H1 (cell line): ENCODE measurements around the gene RGS3. TPM values are rescaled to one million over a fixed set of nuclear protein-coding genes. Genes with fewer than 3 reads are reported as not detected.

Source experiments
- CTCF ChIA-PET: fragments of 300-600 bp; sonication (Branson Sonifier 250); formaldehyde crosslinking; loops from one replicate; lab custom pipeline; 2021; ENCODE audit not compliant: partially characterized antibody; lab: Charles Lee
- POLR2A ChIA-PET: fragments of 300-600 bp; sonication (Branson Sonifier 250); formaldehyde crosslinking; loops from one replicate; lab custom pipeline; 2021; ENCODE audit warnings: inconsistent platforms; ENCODE audit not compliant: partially characterized antibody; lab: Charles Lee
- DNase-seq, 2 experiments: peaks; one replicate each; pipeline versions ENCODE4 v3.0.0 to v3.0.0-alpha.2; 2010 to 2022; ENCODE audit warnings: low spot score in 2 of 2, low read depth in 1 of 2, mixed read lengths in 1 of 2
- FAIRE-seq: peaks from 2 replicates; lab custom pipeline; 2011; peaks lifted over from hg19 to GRCh38; lab: Jason Lieb, UNC
- H2AFZ ChIP-seq: 2 replicates; pipeline ENCODE4 v1.8.1; 2012; ENCODE audit warnings: low read length, inconsistent platforms
- H2AK5ac ChIP-seq: 2 replicates; pipeline ENCODE4 v1.6.1; 2013; ENCODE audit warnings: low read depth, low read length
- H2BK120ac ChIP-seq: replicated peaks from 2 replicates; pipeline ENCODE3; 2013; ENCODE audit warnings: low read depth, low read length, inconsistent platforms
- H2BK12ac ChIP-seq: 2 replicates; pipeline ENCODE4 v1.6.1; 2013; ENCODE audit warnings: low read depth, low read length
- H2BK15ac ChIP-seq: 2 replicates; pipeline ENCODE4 v1.6.1; 2013; ENCODE audit warnings: low read length
- H2BK20ac ChIP-seq: 2 replicates; pipeline ENCODE4 v1.6.1; 2013; ENCODE audit warnings: low read length
- H2BK5ac ChIP-seq: 2 replicates; pipeline ENCODE4 v1.6.1; 2013; ENCODE audit warnings: low read depth, low read length
- H3K14ac ChIP-seq: 2 replicates; pipeline ENCODE4 v1.6.1; 2013; ENCODE audit warnings: inconsistent platforms; ENCODE audit not compliant: insufficient read length
- H3K18ac ChIP-seq: 2 replicates; pipeline ENCODE4 v1.6.1; 2013; ENCODE audit warnings: low read length; ENCODE audit errors: extremely low read depth
- H3K23ac ChIP-seq: 2 replicates; pipeline ENCODE4 v1.6.1; 2013; ENCODE audit warnings: inconsistent platforms; ENCODE audit not compliant: insufficient read length
- H3K23me2 ChIP-seq: 2 replicates; pipeline ENCODE4 v1.6.1; 2013; ENCODE audit warnings: low read depth, low read length
- H3K27ac ChIP-seq: 2 replicates; pipeline ENCODE4 v1.6.1; 2011; ENCODE audit warnings: low read depth, low read length, inconsistent platforms
- H3K27me3 ChIP-seq, 4 experiments: replicated peaks in 1 of 4; 1 replicate in 1 of 4; 2 replicates in 3 of 4; pipeline versions ENCODE4 v1.6.1 to v1.8.1; 2011 to 2013; ENCODE audit warnings: low read length in 3 of 4, mild to moderate bottlenecking in 3 of 4, inconsistent platforms in 2 of 4, mixed read lengths in 2 of 4, moderate library complexity in 1 of 4; ENCODE audit not compliant: control insufficient read depth in 3 of 4, insufficient read depth in 3 of 4; ENCODE audit errors: extremely low read depth in 1 of 4
- H3K36me3 ChIP-seq, 4 experiments: 2 replicates each; pipeline versions ENCODE4 v1.6.1 to v1.8.1; 2011 to 2013; ENCODE audit warnings: mild to moderate bottlenecking in 4 of 4, low read length in 3 of 4, moderate library complexity in 2 of 4, control low read depth in 1 of 4, inconsistent platforms in 1 of 4; ENCODE audit not compliant: insufficient read depth in 4 of 4, control insufficient read depth in 2 of 4
- H3K4ac ChIP-seq: replicated peaks from 2 replicates; pipeline ENCODE3; 2013; ENCODE audit warnings: low read length, low read depth, mixed read lengths, inconsistent platforms; ENCODE audit not compliant: insufficient read length
- H3K4me1 ChIP-seq, 4 experiments: replicated peaks in 1 of 4; 1 replicate in 1 of 4; 2 replicates in 3 of 4; pipeline versions ENCODE4 v1.6.1 to v1.8.1; 2011 to 2013; ENCODE audit warnings: low read length in 3 of 4, inconsistent platforms in 2 of 4, mixed read lengths in 1 of 4; ENCODE audit not compliant: insufficient read depth in 4 of 4, control insufficient read depth in 3 of 4
- H3K4me2 ChIP-seq, 2 experiments: 2 replicates each; pipeline versions ENCODE4 v1.6.1 to v1.8.1; 2011 to 2013; ENCODE audit warnings: low read depth in 2 of 2, low read length in 2 of 2, control low read depth in 1 of 2, inconsistent platforms in 1 of 2, mild to moderate bottlenecking in 1 of 2; ENCODE audit not compliant: insufficient read depth in 1 of 2
- H3K4me3 ChIP-seq, 4 experiments: fragments of 200-600, 300-600 bp in 1 of 4; sonication (generic), shearing (Covaris generic), sonication (Bioruptor Twin) in 1 of 4; 2 replicates each; pipeline versions ENCODE4 v1.5.1 to v1.8.1; 2011 to 2016; ENCODE audit warnings: low read length in 4 of 4, low read depth in 3 of 4, control low read depth in 2 of 4, inconsistent platforms in 2 of 4, mild to moderate bottlenecking in 2 of 4, mixed read lengths in 1 of 4, moderate library complexity in 1 of 4; ENCODE audit not compliant: insufficient read depth in 2 of 4; ENCODE audit errors: extremely low read depth in 1 of 4
- H3K56ac ChIP-seq: replicated peaks from 2 replicates; pipeline ENCODE3; 2013; ENCODE audit warnings: low read depth, mild to moderate bottlenecking, mixed read lengths, low read length, inconsistent platforms; ENCODE audit not compliant: insufficient read length
- H3K79me1 ChIP-seq: 2 replicates; pipeline ENCODE4 v1.6.1; 2013; ENCODE audit warnings: low read depth, low read length, control low read depth
- H3K79me2 ChIP-seq, 2 experiments: 2 replicates each; pipeline versions ENCODE4 v1.6.1 to v1.8.1; 2012 to 2013; ENCODE audit warnings: low read length in 2 of 2, mild to moderate bottlenecking in 2 of 2, inconsistent platforms in 1 of 2; ENCODE audit not compliant: insufficient read depth in 2 of 2, control insufficient read depth in 1 of 2
- H3K9ac ChIP-seq, 4 experiments: replicated peaks in 1 of 4; 1 replicate in 1 of 4; 2 replicates in 3 of 4; pipeline versions ENCODE4 v1.6.1 to v1.8.1; 2011 to 2013; ENCODE audit warnings: low read depth in 3 of 4, low read length in 3 of 4, control low read depth in 2 of 4, mild to moderate bottlenecking in 2 of 4, moderate library complexity in 2 of 4, inconsistent platforms in 1 of 4; ENCODE audit errors: extremely low read depth in 1 of 4
- H3K9me3 ChIP-seq, 2 experiments: 2 replicates each; pipeline versions ENCODE4 v1.6.1 to v1.8.1; 2012 to 2013; ENCODE audit warnings: mild to moderate bottlenecking in 2 of 2, moderate library complexity in 2 of 2, control low read depth in 1 of 2, inconsistent platforms in 1 of 2, low read depth in 1 of 2, low read length in 1 of 2, mixed read lengths in 1 of 2; ENCODE audit not compliant: insufficient read depth in 2 of 2
- H4K20me1 ChIP-seq, 2 experiments: replicated peaks in 1 of 2; 2 replicates each; pipeline versions ENCODE3 to v1.8.1; 2011 to 2013; ENCODE audit warnings: inconsistent platforms in 2 of 2, low read length in 2 of 2, mild to moderate bottlenecking in 1 of 2; ENCODE audit not compliant: insufficient read depth in 2 of 2, control insufficient read depth in 1 of 2
- H4K5ac ChIP-seq: 2 replicates; pipeline ENCODE4 v1.6.1; 2013; ENCODE audit warnings: low read length, low read depth, mixed read lengths, inconsistent platforms; ENCODE audit not compliant: insufficient read length
- H4K8ac ChIP-seq: 2 replicates; pipeline ENCODE4 v1.8.0; 2013; ENCODE audit warnings: mild to moderate bottlenecking, moderate library complexity, low read length, inconsistent platforms; ENCODE audit not compliant: insufficient read depth; ENCODE audit errors: extremely low read depth
- H4K91ac ChIP-seq: replicated peaks from 2 replicates; pipeline ENCODE3; 2013; ENCODE audit warnings: low read length, mixed read lengths, inconsistent platforms; ENCODE audit not compliant: insufficient read length
- BACH1 ChIP-seq: IDR thresholded peaks from 2 replicates; pipeline ENCODE4 v1.6.1; 2012; ENCODE audit warnings: low read length, improper control_type of control experiment
- BCL11A ChIP-seq, 2 experiments: IDR thresholded peaks; one replicate each; pipeline ENCODE4 v1.6.1; 2011; ENCODE audit warnings: low read depth in 2 of 2, low read length in 2 of 2, mild to moderate bottlenecking in 2 of 2
- KDM4A ChIP-seq: IDR thresholded peaks from one replicate; pipeline ENCODE4 v1.7.1; 2012; ENCODE audit warnings: low read depth, mild to moderate bottlenecking, moderate library complexity, low read length, inconsistent platforms; ENCODE audit not compliant: severe bottlenecking
- KDM5A ChIP-seq: fragments of 200-600 bp; IDR thresholded peaks from 2 replicates; pipeline ENCODE4 v1.7.1; 2012; ENCODE audit warnings: mild to moderate bottlenecking, low read length, inconsistent platforms, mixed read lengths
- MAFK ChIP-seq: IDR thresholded peaks from 2 replicates; pipeline ENCODE4 v1.6.1; 2012; ENCODE audit warnings: low read depth, mild to moderate bottlenecking, improper control_type of control experiment, low read length
- NRF1 ChIP-seq: IDR thresholded peaks from 2 replicates; pipeline ENCODE4 v1.6.1; 2011; ENCODE audit warnings: mild to moderate bottlenecking, low read depth, low read length, improper control_type of control experiment
- RAD21 ChIP-seq, 2 experiments: IDR thresholded peaks in 1 of 2; conservative IDR thresholded peaks in 1 of 2; 2 replicates each; pipeline ENCODE4 v1.6.1; 2011; ENCODE audit warnings: low read depth in 2 of 2, low read length in 2 of 2, improper control_type of control experiment in 1 of 2, inconsistent platforms in 1 of 2, mild to moderate bottlenecking in 1 of 2, moderate library complexity in 1 of 2
- RBBP5 ChIP-seq: IDR thresholded peaks from 2 replicates; pipeline ENCODE4 v1.7.1; 2012; ENCODE audit warnings: low read depth, mild to moderate bottlenecking, inconsistent platforms, low read length, moderate library complexity, borderline replicate concordance
- SIX5 ChIP-seq: IDR thresholded peaks from 2 replicates; pipeline ENCODE4 v1.6.1; 2011; ENCODE audit warnings: mild to moderate bottlenecking, low read depth, low read length
- TAF1 ChIP-seq: IDR thresholded peaks from 2 replicates; pipeline ENCODE4 v1.6.1; 2011; ENCODE audit warnings: mild to moderate bottlenecking, low read depth, low read length
- TBP ChIP-seq: IDR thresholded peaks from 2 replicates; pipeline ENCODE4 v1.6.1; 2011; ENCODE audit warnings: low read depth, low read length, improper control_type of control experiment
- WGBS, 2 experiments: shearing (Covaris generic) in 1 of 2; methylation state at CpG; one replicate each; pipeline versions ENCODE4 v1.1.6 to v1.1.7; 2013 to 2015; ENCODE audit warnings: low lambda C conversion rate in 2 of 2, mixed read lengths in 2 of 2, inconsistent platforms in 1 of 2, low coverage in 1 of 2, missing lambda C conversion rate in 1 of 2; ENCODE audit not compliant: insufficient replicate concordance in 2 of 2, insufficient coverage in 1 of 2, insufficient read length in 1 of 2; ENCODE audit errors: extremely low coverage in 1 of 2, missing lambda C conversion rate in 1 of 2; 5-methylcytosine and 5-hydroxymethylcytosine counted together
- polyA plus RNA-seq, 7 experiments: library from polyadenylated mRNA; depleted of rRNA in 3 of 7; stranded (reverse) in 5 of 7; unstranded in 2 of 7; fragments of >200 nt in 5 of 7; fragments of 200-250 nt in 2 of 7; gene quantifications; 1 replicate in 5 of 7; 2 replicates in 1 of 7; 4 replicates in 1 of 7; pipeline versions ENCODE4 v1.2.1 to v1.2.3, GENCODE V29; 2011 to 2013; ENCODE audit warnings: missing spikeins in 2 of 7, mixed read lengths in 2 of 7
- total RNA-seq: library from RNA; stranded (reverse); fragmentation: NEBNext Ultra II Directional; extraction: Animal tissue kit (Norgen Biotek cat#: 25700); gene quantifications from 2 replicates; pipeline ENCODE4 v1.2.1, GENCODE V29; 2021

RGS3 gene
- total and polyA plus RNA-seq, 2 of the 8 experiments (the other 6 are each of a cell fraction or from before 2014, with no cell fraction given) = 12.6 to 18.2 TPM

GRCh38 chr9:113481176-113481787 lies 17.8 kb downstream of the RGS3 start:
- H4K5ac ChIP-seq = no peak overlapping the region
- H2BK5ac ChIP-seq = no peak overlapping the region
- H2BK20ac ChIP-seq = no peak overlapping the region
- no peak overlapping the region for H3K27ac ChIP-seq
- H4K8ac ChIP-seq = no peak overlapping the region
- H4K91ac ChIP-seq = no peak overlapping the region
- no peak overlapping the region for H3K18ac ChIP-seq
- no peak for FAIRE-seq
- H3K79me1 ChIP-seq = no peaks in the 10 kb centered on the region
- no peak overlapping the region for H2AFZ ChIP-seq
- no peak overlapping the region for H3K4ac ChIP-seq
- no peak overlapping the region for H3K23ac ChIP-seq
- TF ChIP-seq SIX5 = no peak
- no peak for TF ChIP-seq TAF1
- no peak for TF ChIP-seq RBBP5
- TF ChIP-seq KDM5A = no peak
- TF ChIP-seq NRF1 = no peak
- no peak for TF ChIP-seq RAD21 (IDR thresholded peaks at IDR 0.05 in 1 of 2, conservative IDR thresholded peaks at IDR 0.05 in 1 of 2; ENCODE audit: low read depth in 2 of 2, low read length in 2 of 2)
- no peak for TF ChIP-seq BCL11A (IDR thresholded peaks at IDR 0.05; ENCODE audit: low read depth in 2 of 2, low read length in 2 of 2)
- no peak for TF ChIP-seq TBP
- TF ChIP-seq BACH1 = no peak
- no peak for TF ChIP-seq KDM4A
- no peak for TF ChIP-seq MAFK
- H3K4me1 ChIP-seq = peaks cover 0 to 5% (median 2%) of the 10 kb centered on the region in 4 experiments; a peak in 3 of 7 replicates
- H3K36me3 ChIP-seq = no peaks in the 10 kb centered on the region
- H3K27me3 ChIP-seq = no peaks in the 10 kb centered on the region
- no peak overlapping the region for H2BK15ac ChIP-seq
- H3K56ac ChIP-seq = no peak overlapping the region
- 0 out of 2 replicates have a peak overlapping the region, but pooled peaks have one; percentile 39 for H2AK5ac ChIP-seq
- H3K79me2 ChIP-seq = no peaks in the 10 kb centered on the region
- no peak overlapping the region for H2BK120ac ChIP-seq
- H3K23me2 ChIP-seq = no peaks in the 10 kb centered on the region
- WGBS, 2 experiments = 85% methylated on average over 7 of the region's 7 CpGs; no CpG with 5 or more reads in 1 of the 2 experiments
- H3K4me2 ChIP-seq = no peak overlapping the region
- no peak overlapping the region for H3K9ac ChIP-seq
- no peaks in the 10 kb centered on the region for H4K20me1 ChIP-seq
- H3K9me3 ChIP-seq = no peaks in the 10 kb centered on the region
- ChIA-PET CTCF (interaction anchor here (0.6 to 1.4 kb wide), 2 partner anchors 33 to 35 kb away, joined by 3 read pairs; no protein-coding TSS in a partner anchor), POLR2A (no interaction called here)
- H3K14ac ChIP-seq = no peak overlapping the region
- H2BK12ac ChIP-seq = no peak overlapping the region
- DNase-seq = no peak
- H3K4me3 ChIP-seq = no peak overlapping the region
